Activated CD8-positive, alpha-beta T cell treated with anti-CD3 and anti-CD28 coated beads for 36 hours (primary cell): Measurements from ENCODE around the gene TP73. TPM values are rescaled to one million over a fixed set of nuclear protein-coding genes. Genes with fewer than 3 reads are reported as not detected.

Experiments used
- ATAC-seq: fragments of 200-7000 bp; cut with Tn5 transposase; one replicate; pipeline ENCODE4 v1.10.0; 2021; ENCODE audit warnings: mild to moderate bottlenecking, moderate library complexity
- CTCF ChIA-PET: fragments of 350-600 bp; sonication (Branson Sonifier 250); formaldehyde crosslinking; loops from one replicate; lab custom pipeline; 2021; ENCODE audit warnings: antibody characterized with exemption; lab: Charles Lee
- POLR2A ChIA-PET: fragments of 350-600 bp; sonication (Branson Sonifier 250); formaldehyde crosslinking; loops from one replicate; lab custom pipeline; 2021; ENCODE audit warnings: antibody characterized with exemption; lab: Charles Lee
- DNase-seq: peaks from one replicate; pipeline ENCODE4 v3.0.0-alpha.2; 2020
- H3K27ac Mint-ChIP-seq: one replicate; pipeline ENCODE4 v1.8.0; 2021; ENCODE audit warnings: mild to moderate bottlenecking, mixed read lengths
- H3K27me3 Mint-ChIP-seq: one replicate; pipeline ENCODE4 v1.8.0; 2021; ENCODE audit warnings: mixed read lengths
- H3K36me3 Mint-ChIP-seq: one replicate; pipeline ENCODE4 v1.8.0; 2021; ENCODE audit warnings: low read depth, mixed read lengths
- H3K4me1 Mint-ChIP-seq: one replicate; pipeline ENCODE4 v1.8.0; 2021; ENCODE audit warnings: low read depth, mixed read lengths
- H3K4me3 Mint-ChIP-seq: one replicate; pipeline ENCODE4 v1.8.0; 2021; ENCODE audit warnings: mild to moderate bottlenecking, moderate library complexity, mixed read lengths
- H3K9me3 Mint-ChIP-seq: one replicate; pipeline ENCODE4 v1.8.0; 2021; ENCODE audit warnings: mixed read lengths
- intact Hi-C: fragments of 100-400 bp; cut with micrococcal nuclease; formaldehyde crosslinking; loops from one replicate; pipeline ENCODE4 v1.10.0; 2022
- total RNA-seq, 2 experiments: library from RNA; stranded (reverse); gene quantifications; one replicate each; pipeline ENCODE4 v1.2.3, GENCODE V29; 2021
- TF ChIP-seq, protein P1 (sequence below): fragments of 200-600 bp; IDR thresholded peaks from one replicate; pipeline ENCODE4 v1.8.0; 2022; ENCODE audit warnings: antibody characterized with exemption, mild to moderate bottlenecking

TP73 gene
- total RNA-seq, 2 experiments from 2014 or later: 0.60 to 0.68 TPM

DNA sequence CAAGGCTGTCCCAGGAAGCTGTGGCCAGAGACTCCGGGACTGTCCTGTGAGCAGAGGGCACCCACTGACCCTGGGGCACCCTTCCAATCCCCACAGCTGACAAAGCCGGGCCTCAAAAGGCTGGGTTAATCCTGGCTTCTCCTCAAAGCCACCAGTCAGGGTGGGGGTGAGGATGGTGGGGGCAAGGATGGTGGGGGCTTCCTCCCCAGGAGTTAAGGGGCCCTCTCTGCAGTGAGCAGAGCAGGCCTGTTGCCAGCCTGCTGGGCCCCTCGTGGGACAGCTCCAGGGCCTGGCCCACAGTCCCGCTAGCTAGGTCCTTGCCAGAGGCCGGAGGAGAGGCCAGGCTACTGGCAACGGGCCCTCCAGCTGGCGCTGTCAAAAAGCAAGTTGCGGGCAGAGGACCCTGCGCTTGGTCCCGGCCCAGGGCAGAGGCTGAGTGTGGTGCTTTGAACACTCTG lies 62.0 kb downstream of the TP73 start:
- H3K36me3 Mint-ChIP-seq: no peaks in the 10 kb centered on the region
- ChIA-PET POLR2A (no interaction called here), CTCF (interaction anchor here (0.9 to 1.4 kb wide), 2 partner anchors 10 to 223 kb away, joined by 3 to 6 read pairs; no protein-coding TSS in a partner anchor)
- ATAC-seq (no peak), DNase-seq (no peak)
- H3K27ac Mint-ChIP-seq: no peak overlapping the region
- peaks cover 7% of the 10 kb centered on the region for H3K27me3 Mint-ChIP-seq
- H3K4me3 Mint-ChIP-seq: no peak overlapping the region
- intact Hi-C loops: no loop called here
- TF ChIP-seq, protein P1, sequence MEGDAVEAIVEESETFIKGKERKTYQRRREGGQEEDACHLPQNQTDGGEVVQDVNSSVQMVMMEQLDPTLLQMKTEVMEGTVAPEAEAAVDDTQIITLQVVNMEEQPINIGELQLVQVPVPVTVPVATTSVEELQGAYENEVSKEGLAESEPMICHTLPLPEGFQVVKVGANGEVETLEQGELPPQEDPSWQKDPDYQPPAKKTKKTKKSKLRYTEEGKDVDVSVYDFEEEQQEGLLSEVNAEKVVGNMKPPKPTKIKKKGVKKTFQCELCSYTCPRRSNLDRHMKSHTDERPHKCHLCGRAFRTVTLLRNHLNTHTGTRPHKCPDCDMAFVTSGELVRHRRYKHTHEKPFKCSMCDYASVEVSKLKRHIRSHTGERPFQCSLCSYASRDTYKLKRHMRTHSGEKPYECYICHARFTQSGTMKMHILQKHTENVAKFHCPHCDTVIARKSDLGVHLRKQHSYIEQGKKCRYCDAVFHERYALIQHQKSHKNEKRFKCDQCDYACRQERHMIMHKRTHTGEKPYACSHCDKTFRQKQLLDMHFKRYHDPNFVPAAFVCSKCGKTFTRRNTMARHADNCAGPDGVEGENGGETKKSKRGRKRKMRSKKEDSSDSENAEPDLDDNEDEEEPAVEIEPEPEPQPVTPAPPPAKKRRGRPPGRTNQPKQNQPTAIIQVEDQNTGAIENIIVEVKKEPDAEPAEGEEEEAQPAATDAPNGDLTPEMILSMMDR: no peak
- no peaks in the 10 kb centered on the region for H3K9me3 Mint-ChIP-seq
- H3K4me1 Mint-ChIP-seq: no peaks in the 10 kb centered on the region

GRCh38 chr1:3714814-3715213 lies 62.5 kb downstream of the TP73 start:
- TF ChIP-seq, protein P1: no peak
- Mint-ChIP-seq H3K9me3 (no peaks in the 10 kb centered on the region), H3K4me3 (no peak overlapping the region), H3K27me3 (peaks cover 5% of the 10 kb centered on the region), H3K27ac (no peak overlapping the region), H3K4me1 (no peaks in the 10 kb centered on the region), H3K36me3 (no peaks in the 10 kb centered on the region)
- ATAC-seq (no peak), DNase-seq (no peak)
- CTCF ChIA-PET: interaction anchor here (0.9 to 1.4 kb wide), 2 partner anchors 10 to 224 kb away, joined by 3 to 6 read pairs; no protein-coding TSS in a partner anchor
- POLR2A ChIA-PET: no interaction called here
- intact Hi-C loops: no loop called here

GRCh38 chr1:3716351-3716750 lies 64.0 kb downstream of the TP73 start:
- Mint-ChIP-seq H3K27me3 (peaks cover 2% of the 10 kb centered on the region), H3K36me3 (no peaks in the 10 kb centered on the region), H3K4me1 (no peaks in the 10 kb centered on the region), H3K4me3 (no peak overlapping the region), H3K27ac (no peak overlapping the region), H3K9me3 (no peaks in the 10 kb centered on the region)
- POLR2A ChIA-PET: no interaction called here
- intact Hi-C loops: no loop called here
- no peak for ATAC-seq
- no peak for DNase-seq
- CTCF ChIA-PET: interaction anchor here (1.2 kb wide), 1 partner anchor 8 kb away, joined by 3 read pairs; no protein-coding TSS in a partner anchor
- TF ChIP-seq, protein P1: no peak

- TF ChIP-seq, protein P1: no peak
- no peak for ATAC-seq
- DNase-seq: no peak
- intact Hi-C loops: no loop called here
- no peak overlapping the region for H3K4me3 Mint-ChIP-seq
- ChIA-PET POLR2A (no interaction called here), CTCF (no interaction called here)
- H3K36me3 Mint-ChIP-seq: no peaks in the 10 kb centered on the region
- H3K9me3 Mint-ChIP-seq: no peaks in the 10 kb centered on the region
- H3K27ac Mint-ChIP-seq: no peak overlapping the region
- no peaks in the 10 kb centered on the region for H3K27me3 Mint-ChIP-seq
- no peaks in the 10 kb centered on the region for H3K4me1 Mint-ChIP-seq
Observed at GRCh38 chr1:3717041-3717714, 64.9 kb downstream of the TP73 start.

GRCh38 chr1:3717715-3718601 lies 65.6 kb downstream of the TP73 start:
- no peaks in the 10 kb centered on the region for H3K9me3 Mint-ChIP-seq
- ATAC-seq: peak; percentile 69
- TF ChIP-seq, protein P1: no peak
- POLR2A ChIA-PET: no interaction called here
- H3K27ac Mint-ChIP-seq: no peak overlapping the region
- CTCF ChIA-PET: no interaction called here
- H3K27me3 Mint-ChIP-seq: no peaks in the 10 kb centered on the region
- H3K36me3 Mint-ChIP-seq: no peaks in the 10 kb centered on the region
- H3K4me3 Mint-ChIP-seq: no peak overlapping the region
- intact Hi-C loops: no loop called here
- H3K4me1 Mint-ChIP-seq: no peaks in the 10 kb centered on the region
- peak; percentile 30 for DNase-seq
